Lower leg skin (tissue), 4 donors: ENCODE results near the gene PTCH1. TPM values are rescaled to one million over a fixed set of nuclear protein-coding genes. Genes with fewer than 3 reads are reported as not detected.

Experiments
- DNase-seq, 2 donors: peaks; one replicate each; pipeline ENCODE4 v3.0.0-alpha.2; 2019; ENCODE audit warnings: low spot score in 2 of 2
- H3K4me3 ChIP-seq: fragments of 200-600 bp; sonication (generic); 2 replicates; pipeline ENCODE4 v1.5.1; 2017; ENCODE audit warnings: mild to moderate bottlenecking, low read depth; ENCODE audit not compliant: poor library complexity, severe bottlenecking
- POLR2A ChIP-seq, 2 donors: fragments of 450-650 bp; IDR thresholded peaks; one replicate each; pipeline ENCODE4 v1.6.1; 2016 to 2017; ENCODE audit warnings: antibody characterized with exemption in 2 of 2, mild to moderate bottlenecking in 1 of 2, moderate library complexity in 1 of 2
- WGBS, 2 donors: methylation state at CpG; one replicate each; pipeline ENCODE4 v1.1.5; 2018; 5-methylcytosine and 5-hydroxymethylcytosine counted together
- intact Hi-C: fragments of 100-400 bp; cut with DNase I; formaldehyde crosslinking; loops from one replicate; pipeline ENCODE4 v1.15.0; 2023; ENCODE audit warnings: low total_unique reads
- total RNA-seq, 4 donors: library from RNA; depleted of rRNA; stranded (reverse); fragments of >200 nt; gene quantifications; one replicate each; pipeline ENCODE4 v1.1.0, GENCODE V29; 2016
- TF ChIP-seq, protein P1 (sequence below), 3 donors: fragments of 450-650 bp; IDR thresholded peaks; one replicate each; pipeline ENCODE4 v1.5.1; 2016; ENCODE audit warnings: antibody characterized with exemption in 3 of 3, mild to moderate bottlenecking in 3 of 3, moderate library complexity in 2 of 3

PTCH1 gene
- total RNA-seq, 4 donors from 2014 or later: 16.5 to 25.6 (median 20.9) TPM

DNA sequence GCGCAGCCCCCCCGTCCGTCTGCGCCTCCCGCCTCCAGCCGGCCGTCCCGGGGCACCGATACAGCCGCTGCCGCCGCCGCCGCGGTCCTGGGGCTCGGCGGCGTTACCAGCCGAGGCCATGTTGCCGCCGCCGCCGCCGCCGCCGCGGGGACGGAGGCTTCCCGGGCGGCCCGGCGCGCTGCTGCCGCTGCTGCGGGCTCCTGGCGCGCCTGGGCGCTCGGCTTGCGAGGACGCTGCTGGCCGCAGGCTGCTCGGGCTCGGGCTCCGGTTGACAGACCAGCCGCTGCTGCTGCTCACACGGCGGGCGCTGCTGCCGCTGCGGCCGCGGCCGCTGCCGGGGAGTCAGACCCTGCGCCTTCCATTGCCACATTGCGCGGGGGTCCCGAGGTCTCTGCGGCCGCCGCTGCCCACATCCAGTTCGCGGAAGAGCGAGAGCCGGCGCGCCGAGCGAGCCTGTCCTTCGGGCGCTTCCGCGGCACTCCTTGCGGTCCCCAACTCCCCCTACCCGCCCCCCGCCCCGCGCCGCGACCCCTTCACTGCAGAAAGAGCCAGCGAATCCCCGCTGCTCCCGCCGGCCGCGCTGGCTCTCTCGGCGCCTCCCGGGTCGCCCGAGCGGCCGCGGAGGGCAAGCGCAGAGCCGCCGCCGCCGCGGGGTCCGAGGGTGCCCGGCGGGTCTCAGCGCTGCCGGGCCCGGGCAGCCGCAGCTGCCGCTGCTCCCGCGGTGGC lies 8.4 kb downstream of the PTCH1 start:
- peak overlapping the region; percentile 70 for H3K4me3 ChIP-seq
- intact Hi-C loops: no loop called here
- no peak for TF ChIP-seq POLR2A (IDR thresholded peaks at IDR 0.05)
- TF ChIP-seq, protein P1, sequence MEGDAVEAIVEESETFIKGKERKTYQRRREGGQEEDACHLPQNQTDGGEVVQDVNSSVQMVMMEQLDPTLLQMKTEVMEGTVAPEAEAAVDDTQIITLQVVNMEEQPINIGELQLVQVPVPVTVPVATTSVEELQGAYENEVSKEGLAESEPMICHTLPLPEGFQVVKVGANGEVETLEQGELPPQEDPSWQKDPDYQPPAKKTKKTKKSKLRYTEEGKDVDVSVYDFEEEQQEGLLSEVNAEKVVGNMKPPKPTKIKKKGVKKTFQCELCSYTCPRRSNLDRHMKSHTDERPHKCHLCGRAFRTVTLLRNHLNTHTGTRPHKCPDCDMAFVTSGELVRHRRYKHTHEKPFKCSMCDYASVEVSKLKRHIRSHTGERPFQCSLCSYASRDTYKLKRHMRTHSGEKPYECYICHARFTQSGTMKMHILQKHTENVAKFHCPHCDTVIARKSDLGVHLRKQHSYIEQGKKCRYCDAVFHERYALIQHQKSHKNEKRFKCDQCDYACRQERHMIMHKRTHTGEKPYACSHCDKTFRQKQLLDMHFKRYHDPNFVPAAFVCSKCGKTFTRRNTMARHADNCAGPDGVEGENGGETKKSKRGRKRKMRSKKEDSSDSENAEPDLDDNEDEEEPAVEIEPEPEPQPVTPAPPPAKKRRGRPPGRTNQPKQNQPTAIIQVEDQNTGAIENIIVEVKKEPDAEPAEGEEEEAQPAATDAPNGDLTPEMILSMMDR (IDR thresholded peaks at IDR 0.05): no peak
- 0% methylated on average over 26 to 58 of the region's 111 CpGs for WGBS, 2 donors
- DNase-seq: no peak

DNA sequence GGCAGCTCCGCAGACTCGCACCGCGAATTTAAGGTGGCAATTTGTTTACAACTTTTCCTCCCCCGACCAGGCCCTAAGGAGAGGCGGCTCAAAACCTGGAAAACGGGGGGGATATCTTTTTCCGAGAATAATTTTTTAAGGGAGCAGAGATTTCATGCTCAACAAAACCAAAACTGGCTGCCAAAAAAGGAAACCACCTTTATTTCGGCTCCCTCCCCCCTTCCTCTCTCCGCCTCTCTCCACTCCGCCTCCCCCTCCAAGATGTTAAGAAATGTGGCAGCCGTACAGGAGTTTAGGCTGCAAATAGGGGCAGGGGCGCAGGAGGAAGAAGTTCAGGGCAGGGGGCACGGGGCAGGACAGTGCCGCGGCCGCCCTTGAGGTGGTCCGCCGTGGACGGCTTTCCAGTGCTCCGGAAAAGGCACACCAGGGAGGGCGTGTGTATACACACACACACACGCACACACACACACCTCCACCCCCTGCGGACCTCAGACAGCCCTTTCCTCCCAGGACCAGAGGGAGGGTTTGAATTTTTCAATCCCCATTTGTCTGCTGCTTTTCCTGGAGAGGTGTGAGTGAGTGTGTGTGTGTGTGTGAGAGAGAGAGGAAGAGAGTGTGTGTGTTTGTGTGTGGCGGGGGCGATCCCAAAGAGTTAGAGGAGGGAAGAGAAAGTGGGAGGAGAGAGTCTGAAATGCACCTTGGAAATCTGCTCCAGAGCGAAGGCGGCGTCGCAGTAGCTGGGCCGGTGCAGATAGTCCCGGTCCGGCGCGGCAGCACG lies 9.1 kb downstream of the PTCH1 start:
- intact Hi-C loops: no loop called here
- DNase-seq: peak in 1 of 2 donors; percentile 87
- 0 to 1% methylated on average over 34 to 36 of the region's 36 CpGs for WGBS, 2 donors
- peak overlapping the region; percentile 70 for H3K4me3 ChIP-seq
- TF ChIP-seq POLR2A (IDR thresholded peaks at IDR 0.05): no peak
- TF ChIP-seq, protein P1 (IDR thresholded peaks at IDR 0.05): no peak

DNA sequence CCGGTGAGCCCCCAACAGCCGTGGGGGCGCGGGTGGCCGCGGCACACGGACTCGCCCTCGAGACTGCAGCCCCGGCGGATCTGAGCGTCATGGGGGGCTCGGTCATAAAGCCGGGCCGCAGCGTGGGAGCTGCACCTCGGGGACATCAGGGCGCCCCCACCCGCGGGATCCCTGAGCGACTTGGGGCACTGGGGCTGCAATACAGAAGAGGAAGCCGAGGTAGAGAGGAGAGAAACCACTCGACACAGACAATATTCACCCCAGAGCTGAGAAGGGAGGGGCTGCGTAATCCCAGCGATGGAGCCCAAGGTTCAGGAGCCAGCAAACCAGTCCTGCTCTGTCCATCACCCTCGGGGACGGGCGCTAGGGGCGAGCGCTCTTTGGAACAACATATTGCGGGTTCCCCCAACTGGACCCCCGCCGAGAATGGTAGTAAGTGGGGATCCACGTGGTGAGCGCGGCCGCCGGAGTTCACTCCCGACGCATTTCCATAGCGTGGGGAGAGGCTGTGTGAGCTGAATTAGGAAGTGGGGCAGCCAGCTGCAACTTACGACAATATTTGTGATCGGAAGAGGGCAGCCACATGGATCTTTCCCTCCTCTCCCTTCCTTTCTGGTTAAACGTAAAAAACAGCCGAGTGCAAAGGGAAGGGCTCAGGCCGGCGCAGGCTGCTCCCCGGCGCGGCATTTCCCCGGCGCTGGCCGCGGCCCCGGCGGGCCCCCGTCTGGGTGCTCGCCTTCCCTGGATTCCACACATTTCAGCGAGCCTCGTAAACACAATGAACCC lies 9.9 kb downstream of the PTCH1 start:
- intact Hi-C loops: no loop called here
- peak in 1 of 2 donors; percentile 88 for DNase-seq

DNA sequence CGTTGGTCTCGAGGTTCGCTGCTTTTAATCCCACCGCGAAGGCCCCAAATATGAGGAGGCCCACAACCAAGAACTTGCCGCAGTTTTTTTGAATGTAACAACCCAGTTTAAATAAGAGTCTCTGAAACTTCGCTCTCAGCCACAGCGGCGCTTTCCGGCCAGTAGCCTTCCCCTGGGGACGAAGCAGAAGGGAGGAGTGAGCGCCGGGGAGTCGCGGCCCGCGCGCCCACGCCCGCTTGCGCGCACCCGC lies 10.4 kb downstream of the PTCH1 start:
- peak in 1 of 2 donors; percentile 87 for DNase-seq
- TF ChIP-seq POLR2A (IDR thresholded peaks at IDR 0.05): no peak
- TF ChIP-seq, protein P1 (IDR thresholded peaks at IDR 0.05): no peak
- 0% methylated on average over 6 to 23 of the region's 23 CpGs for WGBS, 2 donors
- intact Hi-C loops: no loop called here
- H3K4me3 ChIP-seq: peak overlapping the region; percentile 70

More for the DNA sequence above, 9.9 kb downstream of the PTCH1 start:
- 0% methylated on average over 53 to 55 of the region's 60 CpGs for WGBS, 2 donors
- TF ChIP-seq, protein P1 (IDR thresholded peaks at IDR 0.05): no peak
- no peak for TF ChIP-seq POLR2A (IDR thresholded peaks at IDR 0.05)
- peak overlapping the region; percentile 70 for H3K4me3 ChIP-seq

DNA sequence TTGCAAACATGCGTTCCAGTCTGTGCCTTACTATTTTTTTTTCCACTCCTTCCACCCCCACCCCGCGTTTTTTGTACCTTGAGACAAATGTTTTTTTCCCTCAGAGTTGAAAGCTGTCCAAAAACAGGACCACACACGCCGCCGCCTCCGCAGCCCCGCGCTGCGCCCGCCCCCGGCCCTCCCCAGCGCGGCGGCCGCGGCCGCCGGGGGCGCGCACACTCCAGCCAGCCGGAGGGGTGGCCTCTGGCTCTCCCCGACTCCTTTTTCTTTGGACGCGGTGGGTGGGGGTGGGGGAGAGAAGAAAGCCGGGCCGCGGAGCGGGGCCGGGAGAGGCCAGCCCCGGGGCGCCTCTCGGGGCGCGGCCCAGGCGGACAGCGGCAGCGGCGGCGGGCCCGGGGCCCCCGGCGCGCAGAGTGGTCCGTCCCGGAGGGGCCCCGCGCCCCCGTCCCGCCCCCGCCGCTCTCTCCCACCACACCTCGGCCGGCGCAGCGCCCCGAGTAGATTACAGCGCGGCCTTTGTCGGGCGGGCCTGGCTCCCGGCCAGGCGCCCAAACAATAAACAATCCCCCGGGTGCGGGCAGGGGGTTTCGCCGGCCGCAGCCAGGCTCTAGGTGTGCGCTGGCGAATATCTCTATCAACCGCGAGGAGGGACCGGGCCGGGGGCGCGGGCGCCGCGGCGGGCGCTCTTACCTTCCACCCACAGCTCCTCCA lies 10.9 kb downstream of the PTCH1 start:
- WGBS, 2 donors: 0 to 2% methylated on average over 43 to 49 of the region's 81 CpGs
- no peak for DNase-seq
- intact Hi-C loops: no loop called here
- peak overlapping the region; percentile 70 for H3K4me3 ChIP-seq
- no peak for TF ChIP-seq POLR2A (IDR thresholded peaks at IDR 0.05)
- TF ChIP-seq, protein P1 (IDR thresholded peaks at IDR 0.05): no peak
